ENCODE data around the gene ANTXRL.
A peak's percentile ranks its signal among the peaks of the same experiment; 100 is the strongest.

ANTXRL gene

GRCh38 chr10:46292573-46293023 is 5.8 kb downstream of the ANTXRL start:
- H3K27ac ChIP-seq (ENCODE audit: low read length), result no peak overlapping the region
- H2AFZ ChIP-seq (ENCODE audit: low read depth, low read length), result no peak overlapping the region
- H3K9me3 ChIP-seq (ENCODE audit: insufficient read depth, low read length, severe bottlenecking), result no peaks in the 10 kb centered on the region
- DNase-seq (no peak), ATAC-seq (ENCODE audit: insufficient read depth, low read depth) (no peak)
- H3K36me3 ChIP-seq (ENCODE audit: insufficient read depth, low read length), result no peaks in the 10 kb centered on the region
- H3K4me2 ChIP-seq (ENCODE audit: insufficient read depth, low read length), result no peak overlapping the region
- H3K79me2 ChIP-seq (ENCODE audit: insufficient read depth, low read length), result no peaks in the 10 kb centered on the region
- no peaks in the 10 kb centered on the region for H3K27me3 ChIP-seq (ENCODE audit: insufficient read depth, low read length, poor library complexity)
- H3K4me1 ChIP-seq (ENCODE audit: insufficient read depth, low read length), result peaks cover 3% of the 10 kb centered on the region
- H3K9ac ChIP-seq (ENCODE audit: low read depth, low read length), result no peak overlapping the region
- H4K20me1 ChIP-seq (ENCODE audit: insufficient read depth, low read length), result no peaks in the 10 kb centered on the region
- TF ChIP-seq CTCF (IDR thresholded peaks at IDR 0.05; ENCODE audit: borderline replicate concordance, extremely low read depth, low read length, poor library complexity, severe bottlenecking), result no peak
- TF ChIP-seq EZH2 (IDR thresholded peaks at IDR 0.05; ENCODE audit: borderline replicate concordance, low read depth, low read length, severe bottlenecking), result no peak
- H3K4me3 ChIP-seq (ENCODE audit: low read depth in 1 of 2, low read length in 2 of 2), result no peak overlapping the region

DNA sequence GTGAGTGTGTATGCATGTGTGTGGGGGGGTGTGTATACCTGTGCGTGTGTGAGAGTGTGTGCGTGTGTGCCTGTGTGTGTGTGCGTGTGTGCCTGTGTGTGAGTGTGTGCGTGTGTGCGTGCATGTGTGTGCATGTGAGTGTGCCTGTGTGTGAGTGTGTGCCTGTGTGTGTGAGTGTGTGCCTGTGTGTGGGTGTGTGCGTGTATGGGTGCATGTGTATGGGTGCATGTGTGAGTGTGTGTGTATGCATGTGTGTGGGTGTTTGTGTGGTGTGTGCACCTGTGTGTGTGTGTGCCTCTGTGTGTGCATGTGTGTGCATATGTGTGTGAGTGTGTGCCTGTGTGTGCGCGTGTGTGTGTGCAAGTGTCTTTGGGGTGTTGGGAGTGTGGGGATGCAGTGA is 6.4 kb downstream of the ANTXRL start:
- H3K4me1 ChIP-seq (ENCODE audit: insufficient read depth, low read length), result peaks cover 3% of the 10 kb centered on the region
- no peak overlapping the region for H3K4me2 ChIP-seq (ENCODE audit: insufficient read depth, low read length)
- DNase-seq (no peak), ATAC-seq (ENCODE audit: insufficient read depth, low read depth) (no peak)
- H3K9me3 ChIP-seq (ENCODE audit: insufficient read depth, low read length, severe bottlenecking), result no peaks in the 10 kb centered on the region
- no peak for TF ChIP-seq EZH2 (IDR thresholded peaks at IDR 0.05; ENCODE audit: borderline replicate concordance, low read depth, low read length, severe bottlenecking)
- TF ChIP-seq CTCF (IDR thresholded peaks at IDR 0.05; ENCODE audit: borderline replicate concordance, extremely low read depth, low read length, poor library complexity, severe bottlenecking), result no peak
- no peaks in the 10 kb centered on the region for H3K27me3 ChIP-seq (ENCODE audit: insufficient read depth, low read length, poor library complexity)
- no peaks in the 10 kb centered on the region for H3K36me3 ChIP-seq (ENCODE audit: insufficient read depth, low read length)
- no peak overlapping the region for H3K27ac ChIP-seq (ENCODE audit: low read length)
- no peaks in the 10 kb centered on the region for H3K79me2 ChIP-seq (ENCODE audit: insufficient read depth, low read length)
- H3K9ac ChIP-seq (ENCODE audit: low read depth, low read length), result no peak overlapping the region
- no peak overlapping the region for H3K4me3 ChIP-seq (ENCODE audit: low read depth in 1 of 2, low read length in 2 of 2)
- H2AFZ ChIP-seq (ENCODE audit: low read depth, low read length), result no peak overlapping the region
- no peaks in the 10 kb centered on the region for H4K20me1 ChIP-seq (ENCODE audit: insufficient read depth, low read length)

GRCh38 chr10:46293832-46294640 is 7.2 kb downstream of the ANTXRL start:
- Histone ChIP-seq H3K4me2 (ENCODE audit: insufficient read depth, low read length) (no peak overlapping the region), H3K36me3 (ENCODE audit: insufficient read depth, low read length) (no peaks in the 10 kb centered on the region), H3K4me3 (ENCODE audit: low read depth in 1 of 2, low read length in 2 of 2) (no peak overlapping the region), H3K79me2 (ENCODE audit: insufficient read depth, low read length) (no peaks in the 10 kb centered on the region), H4K20me1 (ENCODE audit: insufficient read depth, low read length) (no peaks in the 10 kb centered on the region), H3K9me3 (ENCODE audit: insufficient read depth, low read length, severe bottlenecking) (no peaks in the 10 kb centered on the region), H3K9ac (ENCODE audit: low read depth, low read length) (0 out of 2 replicates have a peak overlapping the region, but pooled peaks have one; percentile 23), H2AFZ (ENCODE audit: low read depth, low read length) (no peak overlapping the region), H3K27ac (ENCODE audit: low read length) (peak overlapping the region; percentile 69; the same call in 1 of the 2 replicates), H3K4me1 (ENCODE audit: insufficient read depth, low read length) (peaks cover 9% of the 10 kb centered on the region), H3K27me3 (ENCODE audit: insufficient read depth, low read length, poor library complexity) (no peaks in the 10 kb centered on the region)
- TF ChIP-seq EZH2 (IDR thresholded peaks at IDR 0.05; ENCODE audit: borderline replicate concordance, low read depth, low read length, severe bottlenecking), result no peak
- peak; percentile 17 for TF ChIP-seq CTCF (IDR thresholded peaks at IDR 0.05; ENCODE audit: borderline replicate concordance, extremely low read depth, low read length, poor library complexity, severe bottlenecking)
- DNase-seq (no peak), ATAC-seq (ENCODE audit: insufficient read depth, low read depth) (no peak)
